HG03571 (cell line): ENCODE results near the gene HDX.
A peak's percentile ranks its signal among the peaks of the same experiment; 100 is the strongest.
"Not testable (repeated sequence)": the region's sequence is repeated elsewhere in the genome, so short reads cannot be mapped to it uniquely, and the experiment has no call there.

ENCODE experiments used
- ATAC-seq: cut with Tn5 transposase; IDR thresholded peaks from one replicate; pipeline ENCODE4 v1.9.1; 2021; ENCODE audit not compliant: unreplicated experiment

The HDX gene, protein sequence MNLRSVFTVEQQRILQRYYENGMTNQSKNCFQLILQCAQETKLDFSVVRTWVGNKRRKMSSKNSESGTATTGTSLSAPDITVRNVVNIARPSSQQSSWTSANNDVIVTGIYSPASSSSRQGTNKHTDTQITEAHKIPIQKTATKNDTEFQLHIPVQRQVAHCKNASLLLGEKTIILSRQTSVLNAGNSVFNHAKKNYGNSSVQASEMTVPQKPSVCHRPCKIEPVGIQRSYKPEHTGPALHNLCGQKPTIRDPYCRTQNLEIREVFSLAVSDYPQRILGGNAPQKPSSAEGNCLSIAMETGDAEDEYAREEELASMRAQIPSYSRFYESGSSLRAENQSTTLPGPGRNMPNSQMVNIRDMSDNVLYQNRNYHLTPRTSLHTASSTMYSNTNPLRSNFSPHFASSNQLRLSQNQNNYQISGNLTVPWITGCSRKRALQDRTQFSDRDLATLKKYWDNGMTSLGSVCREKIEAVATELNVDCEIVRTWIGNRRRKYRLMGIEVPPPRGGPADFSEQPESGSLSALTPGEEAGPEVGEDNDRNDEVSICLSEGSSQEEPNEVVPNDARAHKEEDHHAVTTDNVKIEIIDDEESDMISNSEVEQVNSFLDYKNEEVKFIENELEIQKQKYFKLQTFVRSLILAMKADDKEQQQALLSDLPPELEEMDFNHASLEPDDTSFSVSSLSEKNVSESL

DNA sequence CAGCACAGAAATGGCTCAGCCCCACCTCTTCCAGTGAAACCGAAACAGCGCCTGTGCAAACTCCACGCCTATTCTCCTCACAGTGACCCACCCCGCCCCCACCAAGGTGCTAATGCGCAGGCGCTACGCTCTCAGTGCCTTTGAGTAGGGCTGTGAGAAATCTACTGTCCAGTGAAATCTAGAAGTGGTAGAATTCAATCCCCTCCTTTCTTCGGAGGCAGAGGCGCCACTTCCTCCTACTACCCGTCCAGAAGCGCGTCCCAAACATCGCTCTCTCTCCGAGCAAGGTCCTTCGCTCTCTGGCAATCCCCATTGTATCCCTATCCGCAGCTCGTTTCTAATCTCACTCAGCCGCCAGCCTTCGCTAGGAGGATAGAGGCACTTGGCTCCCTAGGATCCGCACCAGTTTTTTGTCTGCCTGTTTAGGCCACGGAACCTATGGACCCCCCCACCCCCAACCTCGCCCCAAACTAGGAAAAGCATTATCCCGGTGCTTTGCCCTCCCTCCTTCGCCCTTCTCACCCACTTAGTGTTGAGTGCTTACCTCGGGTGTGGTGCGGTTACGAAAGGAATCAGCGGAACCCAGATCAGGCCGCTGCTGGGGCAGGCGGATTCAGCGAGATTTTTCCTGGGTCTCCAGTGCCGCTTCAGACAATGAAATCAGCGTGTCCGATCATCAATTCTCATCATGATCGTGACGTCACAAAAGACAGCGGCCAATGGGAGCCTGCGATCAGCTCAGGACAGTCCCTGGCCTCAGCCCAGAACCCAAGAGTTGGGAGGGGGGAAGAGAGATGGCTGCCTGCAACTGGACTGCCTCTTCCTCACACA, at the start of gene HDX:
Gene HDX (minus strand): TSS at position 656 of the 831 bp plus-strand sequence. CDS start 27,056 bp downstream, outside the sequence.
- ATAC-seq: peak; percentile 90

DNA sequence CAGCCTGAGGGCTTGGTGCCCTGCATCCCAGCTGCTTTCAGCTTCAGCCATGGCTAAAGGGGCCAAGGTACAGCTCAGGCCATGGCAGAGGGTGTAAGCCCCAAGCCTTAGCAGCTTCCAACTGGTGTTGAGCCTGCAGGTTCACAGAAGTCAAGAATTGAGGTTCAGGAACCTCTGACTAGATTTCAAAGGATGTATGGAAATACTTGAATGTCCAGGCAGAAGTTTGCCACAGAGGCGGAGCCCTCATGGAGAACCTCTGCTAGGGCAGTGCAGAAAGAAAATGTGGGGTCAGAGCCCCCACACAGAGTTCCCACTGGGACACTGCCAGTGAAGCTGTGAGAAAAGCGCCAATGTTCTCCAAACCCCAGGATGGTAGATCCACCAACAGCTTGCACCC, 39.1 kb upstream of the HDX start:
- ATAC-seq: not testable (repeated sequence)

DNA sequence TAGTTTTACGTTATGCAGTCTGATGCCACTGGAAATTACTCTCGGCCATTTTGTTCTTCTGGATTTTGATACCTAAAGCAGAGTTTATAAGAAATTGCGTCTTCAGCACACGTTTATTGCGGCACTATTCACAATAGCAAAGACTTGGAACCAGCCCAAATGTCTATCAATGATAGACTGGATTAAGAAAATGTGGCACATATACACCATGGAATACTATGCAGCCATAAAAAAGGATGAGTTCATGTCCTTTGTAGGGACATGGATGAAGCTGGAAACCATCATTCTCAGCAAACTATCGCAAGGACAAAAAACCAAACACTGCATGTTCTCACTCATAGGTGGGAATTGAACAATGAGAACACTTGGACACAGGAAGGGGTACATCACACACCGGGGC, 35.4 kb upstream of the HDX start:
- not testable (repeated sequence) for ATAC-seq

DNA sequence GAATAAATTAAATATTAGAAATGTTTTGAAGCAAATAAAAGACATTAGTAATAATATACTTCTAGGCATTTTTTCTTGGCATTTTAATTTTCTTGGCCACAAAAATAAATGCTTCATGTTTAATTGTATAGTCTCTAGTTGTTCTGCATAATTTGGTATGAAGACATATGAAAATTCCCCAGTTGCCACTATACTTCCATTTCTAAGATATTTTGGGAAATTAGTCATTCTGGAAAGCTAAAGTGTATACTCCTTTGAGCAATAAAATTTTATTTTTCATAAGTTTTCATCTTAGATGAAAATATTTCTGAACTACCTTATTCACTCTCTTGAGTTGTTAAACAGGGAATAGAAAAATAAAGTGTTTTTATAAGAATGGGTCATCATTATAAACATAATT, 13.8 kb downstream of the HDX start:
- no peak for ATAC-seq

DNA sequence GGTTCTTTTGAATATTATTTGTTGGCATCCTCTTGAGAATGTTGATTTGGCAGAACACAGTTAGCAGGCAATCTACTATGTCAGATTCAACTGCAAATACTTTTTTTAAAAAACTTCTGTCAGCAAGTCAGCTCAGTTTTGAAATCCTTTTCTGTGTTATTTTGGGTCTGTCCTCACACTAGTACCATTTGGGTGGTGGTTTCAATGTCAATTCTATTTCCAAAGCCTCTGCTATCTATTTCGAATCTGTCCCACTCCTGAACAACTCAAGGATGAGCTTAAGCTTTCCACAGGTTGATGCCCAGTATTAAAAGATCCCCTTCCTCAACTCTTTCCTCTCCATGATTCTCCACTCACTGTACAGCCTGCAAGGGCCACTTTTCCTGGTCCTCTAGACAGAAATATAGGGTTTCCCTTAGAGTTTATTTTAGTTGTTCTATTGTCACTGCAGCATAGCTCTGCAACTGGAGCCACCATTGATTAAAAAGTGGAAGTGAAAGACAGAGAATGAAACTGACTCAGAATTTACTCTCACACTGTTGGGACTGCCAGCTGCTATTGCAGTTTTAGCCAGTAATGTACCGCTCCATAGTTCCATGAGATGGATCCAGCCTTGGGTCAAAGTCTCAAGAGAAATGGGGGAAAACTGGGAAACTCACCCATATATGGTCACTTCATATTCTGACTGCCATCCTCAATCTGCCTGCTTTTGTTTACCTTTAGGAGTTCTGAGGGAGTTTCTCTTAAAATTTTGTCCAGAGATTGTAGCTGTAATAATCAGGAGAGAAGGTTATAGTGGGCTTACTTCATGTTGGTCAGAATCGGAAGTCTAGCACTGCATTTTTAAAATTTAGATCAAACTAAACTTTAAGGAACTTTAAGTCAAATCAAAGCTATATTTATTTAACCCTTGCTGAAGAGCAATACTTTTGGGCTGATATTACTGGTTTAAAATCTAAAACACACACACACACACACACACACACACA, 14.6 kb downstream of the HDX start:
- peak; percentile 99 for ATAC-seq

DNA sequence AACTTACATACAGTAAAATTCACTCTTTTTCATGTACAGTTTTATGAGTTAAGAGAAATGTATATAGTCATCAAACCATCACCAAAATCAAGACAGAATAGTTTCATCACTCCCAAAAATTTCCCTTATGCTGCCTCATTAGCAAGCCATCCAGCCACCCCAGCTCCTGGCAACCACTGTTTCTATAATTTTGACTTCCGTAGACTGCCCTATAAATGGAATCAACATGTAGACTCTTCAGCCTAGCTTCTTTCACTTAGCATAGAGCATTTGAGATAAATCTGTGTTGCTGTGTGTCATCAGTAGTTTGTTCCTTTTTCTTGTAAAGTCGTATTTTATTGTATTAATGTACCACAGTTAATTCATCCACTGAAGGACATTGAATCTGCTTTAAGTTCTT, 23.2 kb downstream of the HDX start:
- no peak for ATAC-seq

DNA sequence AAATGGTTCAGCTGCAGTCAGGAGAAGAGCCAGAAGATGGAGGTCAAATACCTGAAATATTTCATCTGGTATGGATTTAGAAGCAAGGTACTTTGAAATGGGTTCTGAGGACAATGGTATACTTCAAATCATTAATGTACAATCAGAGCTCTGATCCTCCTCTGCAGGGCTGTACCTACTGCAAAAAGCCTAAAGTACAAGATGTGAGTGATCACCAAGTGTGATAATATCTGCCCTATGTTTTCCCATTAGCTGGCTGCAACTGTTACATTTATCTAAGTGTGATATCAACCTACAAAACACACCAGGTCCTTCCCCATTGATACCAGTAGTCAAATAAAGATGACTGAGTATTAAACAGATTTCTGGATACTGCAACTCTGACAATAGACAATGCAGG, 25.1 kb downstream of the HDX start:
- no peak for ATAC-seq

DNA sequence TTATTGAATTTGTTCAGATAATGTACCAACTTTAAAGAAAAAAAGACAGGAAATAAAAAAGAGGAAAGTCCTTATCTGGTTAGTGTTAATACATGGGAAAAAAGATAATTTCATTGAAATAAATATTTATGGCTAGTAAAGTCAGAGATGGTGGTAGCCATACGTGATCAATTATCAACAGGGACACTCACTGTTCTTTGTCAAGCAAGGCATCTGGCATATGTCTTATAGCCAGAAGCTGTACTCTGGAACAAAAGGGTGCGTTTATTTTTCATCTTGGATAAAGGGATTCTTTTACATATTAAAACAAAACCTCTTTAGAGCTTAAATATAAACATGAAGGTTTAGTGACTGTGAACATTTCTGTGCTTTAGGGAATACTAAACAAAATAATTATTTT, 26.7 kb downstream of the HDX start:
- no peak for ATAC-seq

DNA sequence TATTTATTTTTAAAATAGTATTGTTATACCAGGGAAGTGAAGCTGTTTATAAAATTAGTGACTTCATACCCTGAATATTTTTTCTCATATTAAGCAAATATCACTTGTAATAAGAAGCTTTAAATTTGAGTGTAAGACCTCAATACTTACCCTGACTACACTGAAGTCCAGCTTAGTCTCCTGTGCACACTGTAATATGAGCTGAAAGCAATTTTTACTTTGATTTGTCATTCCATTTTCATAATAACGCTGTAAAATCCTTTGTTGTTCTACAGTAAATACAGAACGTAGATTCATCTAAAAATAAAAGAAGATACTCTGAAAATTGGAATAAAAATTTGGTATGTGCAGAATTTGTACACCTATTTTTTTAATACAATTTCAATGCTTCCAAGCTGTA, 27.2 kb downstream of the HDX start:
- ATAC-seq: no peak

DNA sequence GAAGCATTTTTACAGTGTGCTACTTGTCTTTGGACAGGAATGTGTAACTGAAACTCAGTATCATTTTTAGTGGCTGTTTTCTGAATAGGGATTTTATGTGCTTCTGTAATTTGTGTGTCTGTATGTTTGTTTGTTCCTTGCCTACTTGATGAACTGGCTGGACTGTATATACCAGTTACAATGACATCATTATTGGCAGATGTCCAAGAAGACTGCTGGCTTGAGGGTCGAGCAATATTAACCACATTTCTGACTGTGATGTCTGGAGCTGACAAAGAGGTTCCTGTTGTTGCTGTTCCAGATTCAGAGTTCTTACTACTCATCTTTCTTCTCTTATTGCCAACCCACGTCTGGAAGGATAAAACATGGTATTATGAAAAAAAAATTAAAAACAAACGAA, 33.0 kb downstream of the HDX start:
- ATAC-seq: no peak

DNA sequence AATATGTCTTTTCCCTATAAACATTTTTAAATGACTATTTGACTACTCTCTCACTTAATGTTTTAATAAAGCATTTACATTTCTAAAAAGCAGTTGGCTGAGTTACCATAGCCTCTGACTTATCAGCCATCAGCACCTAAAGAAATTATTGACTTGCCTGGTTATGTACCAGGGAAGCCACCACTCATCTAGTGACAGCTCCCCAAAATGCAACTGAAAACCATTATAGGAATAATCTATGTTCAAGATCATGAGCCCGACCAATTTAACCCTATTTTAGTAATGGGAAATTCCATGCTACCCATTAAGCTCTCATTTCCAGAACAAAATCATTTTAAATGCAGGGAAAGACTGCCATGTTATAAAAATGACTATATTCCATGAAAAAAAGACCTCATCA, 34.4 kb downstream of the HDX start:
- ATAC-seq: no peak

DNA sequence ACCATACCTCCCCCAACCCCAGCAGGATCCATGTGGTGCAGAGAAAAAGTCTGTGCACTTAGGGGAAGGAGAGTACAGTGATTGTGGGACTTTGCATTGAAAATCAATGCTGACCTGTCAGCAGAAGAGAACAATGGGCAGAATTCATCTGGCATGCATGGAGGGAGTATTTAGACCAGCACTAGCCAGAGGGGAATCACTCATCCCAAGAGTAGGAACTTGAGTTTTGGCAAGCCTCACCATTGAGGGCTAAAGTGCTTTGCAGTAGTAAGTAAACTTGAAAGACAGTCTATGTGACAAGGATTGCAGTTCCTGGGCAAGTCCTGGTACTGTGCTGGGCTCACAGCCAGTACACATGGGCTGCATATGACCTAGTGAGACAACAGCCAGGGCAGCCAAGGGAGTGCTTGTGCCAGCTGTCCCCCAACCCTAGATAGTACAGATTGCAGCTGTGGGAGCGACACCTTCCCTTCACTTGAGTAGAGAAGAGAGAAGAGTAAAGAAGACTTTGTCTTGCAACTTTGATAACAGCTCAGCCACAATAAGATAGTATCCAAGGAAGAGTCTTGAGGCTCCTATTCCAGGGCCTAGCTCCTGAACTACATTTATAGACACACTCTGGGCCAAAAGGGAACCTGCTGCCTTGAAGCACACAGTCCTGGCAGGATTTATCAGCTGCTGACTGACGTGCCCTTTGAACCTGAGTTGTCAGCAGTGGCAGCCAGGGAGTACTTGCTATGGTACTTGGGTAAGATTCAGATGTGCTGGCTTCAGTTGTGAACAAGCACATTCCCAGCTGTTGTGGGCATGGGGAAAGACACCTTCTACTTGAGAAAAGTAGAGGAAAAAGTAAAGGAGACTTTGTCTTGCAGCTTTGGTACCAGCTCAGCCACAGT, 48.7 kb downstream of the HDX start:
- no peak for ATAC-seq

DNA sequence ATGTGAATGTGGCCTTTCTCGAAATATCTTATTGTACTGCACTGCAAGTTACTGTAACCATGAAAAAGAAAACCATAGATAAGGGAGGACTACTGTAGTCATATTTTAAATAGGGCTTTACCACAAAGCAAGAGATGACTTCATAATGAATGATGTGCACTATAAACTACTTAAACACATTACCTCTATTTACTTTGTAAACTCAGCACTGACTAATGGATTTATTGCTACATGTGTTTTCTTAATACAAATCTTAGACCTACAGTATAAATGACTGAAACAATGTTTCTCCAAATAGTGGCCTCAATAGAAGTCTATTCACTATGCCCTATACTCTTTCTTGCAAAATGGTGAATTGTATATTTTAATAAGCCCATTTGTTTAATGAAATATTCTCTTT, 61.1 kb downstream of the HDX start:
- no peak for ATAC-seq

DNA sequence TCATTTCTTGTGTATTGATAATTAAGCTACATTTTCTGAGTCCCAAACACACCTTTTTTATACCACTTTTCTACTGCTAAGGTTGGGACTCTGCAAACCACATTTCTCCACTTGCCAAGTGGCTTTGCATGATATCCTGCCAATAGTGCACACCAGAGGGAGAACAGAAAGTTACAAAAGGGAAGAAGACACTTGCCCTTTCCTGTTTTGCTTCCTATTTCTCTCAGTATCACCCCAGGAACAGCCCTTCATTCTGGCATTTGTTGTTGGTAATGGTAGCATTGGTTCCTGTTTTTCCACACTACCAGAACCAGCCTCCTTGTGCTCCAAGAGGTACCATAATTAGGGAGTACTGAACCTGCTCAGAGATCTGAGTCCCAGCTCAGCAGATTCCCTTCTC, 87.1 kb downstream of the HDX start:
- ATAC-seq: no peak

DNA sequence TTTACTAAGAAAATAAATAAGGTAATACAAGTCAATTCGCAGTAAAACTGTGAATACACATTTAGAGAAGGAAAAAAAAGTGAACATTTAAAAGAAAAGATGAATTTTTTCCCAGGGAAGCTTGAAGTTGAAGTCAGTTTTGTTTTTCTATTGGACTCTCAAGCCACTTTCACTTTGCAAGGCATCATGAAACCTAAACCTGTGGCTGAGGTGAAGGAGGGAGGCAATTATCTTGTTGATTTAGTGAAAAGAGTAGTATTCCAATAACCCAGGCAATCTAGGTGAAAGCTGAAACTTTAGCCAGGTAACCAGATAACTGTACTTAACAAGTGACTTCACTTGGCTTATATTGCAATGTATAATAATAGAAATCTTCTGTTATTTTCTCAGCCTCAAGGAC, 138.6 kb downstream of the HDX start:
- no peak for ATAC-seq

DNA sequence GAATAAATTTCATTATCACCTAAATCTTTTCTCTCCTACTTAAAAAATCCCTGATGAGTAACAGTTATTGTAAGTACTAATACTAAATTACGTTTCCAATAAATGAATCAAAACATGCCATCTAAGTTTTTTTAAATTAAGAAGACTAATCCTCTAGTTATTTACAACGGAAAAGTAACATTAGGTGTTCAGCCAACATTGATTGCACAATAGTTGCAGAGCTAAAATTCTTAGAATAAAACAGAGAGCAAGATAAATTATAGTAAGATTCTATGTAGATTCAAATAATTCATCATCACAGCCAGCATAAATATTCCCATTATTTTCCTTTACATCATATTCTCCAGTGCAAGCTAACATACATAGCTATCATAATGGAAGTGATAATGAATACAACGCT, 139.2 kb downstream of the HDX start:
- no peak for ATAC-seq

DNA sequence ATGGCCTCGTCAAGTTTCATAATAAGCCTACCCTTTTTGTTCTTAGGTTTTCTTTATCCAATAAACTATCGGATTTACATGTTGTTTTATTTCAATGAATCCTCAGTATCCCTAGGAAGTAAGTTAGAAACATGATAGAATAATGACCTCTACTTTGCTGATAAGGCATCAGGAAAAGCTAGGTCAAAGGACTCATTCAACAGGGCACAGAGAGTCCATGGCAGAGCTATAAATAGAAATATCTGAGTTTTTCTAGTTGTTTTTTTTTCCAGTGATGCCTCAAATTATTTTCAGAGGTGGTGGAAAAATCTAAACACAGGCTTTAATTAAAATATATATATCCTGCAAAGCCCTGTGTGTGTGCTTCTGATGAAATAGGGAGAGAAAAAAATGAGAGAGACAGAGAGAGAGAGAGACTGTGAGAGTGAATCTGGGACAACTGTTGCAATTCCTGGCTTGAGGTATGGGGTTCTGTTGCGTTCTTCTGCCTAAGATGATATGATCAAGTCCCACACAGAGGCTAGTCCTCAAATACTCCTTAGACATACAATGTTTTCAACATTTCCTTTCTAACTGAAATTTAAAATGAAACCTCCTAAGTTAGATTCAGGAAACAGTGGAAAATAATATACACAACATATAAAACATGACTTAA, 139.9 kb downstream of the HDX start:
- ATAC-seq: no peak

DNA sequence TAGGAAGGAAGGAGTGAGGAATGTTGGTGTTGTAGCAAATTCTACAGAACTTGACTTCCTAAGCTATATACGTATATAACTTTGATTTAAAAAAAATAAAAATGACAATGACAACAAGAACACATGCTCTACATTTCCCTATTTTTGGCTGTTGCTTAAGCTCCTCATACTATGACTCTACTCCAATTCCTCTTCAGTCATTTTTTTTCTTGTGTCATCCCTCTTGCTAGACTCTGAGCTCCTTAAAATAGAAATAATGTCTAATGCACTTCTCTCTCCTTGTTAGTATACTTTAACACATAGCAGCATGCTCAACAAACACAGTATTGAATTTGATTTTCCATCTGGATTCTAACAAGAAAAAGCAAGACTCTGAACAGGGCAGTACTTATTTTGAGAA, 144.0 kb downstream of the HDX start:
- no peak for ATAC-seq

DNA sequence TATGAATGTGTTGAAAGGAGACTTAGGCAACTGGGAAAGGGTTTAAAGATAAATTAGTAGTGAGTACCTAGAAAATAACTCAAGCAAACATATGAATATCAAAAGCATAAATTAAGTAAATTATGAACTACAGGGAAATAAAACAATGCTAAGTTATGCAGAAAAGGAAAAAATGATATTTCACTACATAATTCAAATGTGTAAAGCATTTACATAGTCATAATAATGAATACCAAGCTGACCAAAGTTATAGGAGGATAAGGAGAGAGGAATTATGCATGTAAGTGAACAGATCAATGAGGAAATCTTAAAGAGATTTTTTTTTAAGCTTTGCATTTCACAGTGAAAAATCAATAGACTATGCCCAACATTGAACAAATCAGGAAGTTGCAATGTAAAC, 145.0 kb downstream of the HDX start:
- ATAC-seq: no peak
